HepG2 (cell line): ENCODE measurements around the gene SUCLG2. TPM values are rescaled to one million over a fixed set of nuclear protein-coding genes. Genes with fewer than 3 reads are reported as not detected.

Experiments
- CEBPB ChIP-seq: IDR thresholded peaks from 2 replicates; pipeline ENCODE4 v1.6.1; 2011; ENCODE audit warnings: low read depth, low read length, improper control_type of control experiment, borderline replicate concordance
- FOXM1 ChIP-seq: sonication (generic); formaldehyde crosslinking; IDR thresholded peaks from 2 replicates; pipeline ENCODE4 v1.5.0; 2020; ENCODE audit warnings: missing genetic modification reagents
- HOXA5 ChIP-seq: sonication (generic); formaldehyde crosslinking; IDR thresholded peaks from 2 replicates; pipeline ENCODE4 v1.4.0; 2020; ENCODE audit warnings: missing genetic modification reagents
- MIXL1 ChIP-seq: IDR thresholded peaks from 2 replicates; pipeline ENCODE4 v1.6.1; 2016
- NCOR1 ChIP-seq: fragments of 200-600 bp; sonication (generic); IDR thresholded peaks from 2 replicates; pipeline ENCODE4 v1.7.0; 2017; ENCODE audit warnings: antibody characterized with exemption, low read length, borderline replicate concordance
- NFIC ChIP-seq: IDR thresholded peaks from 2 replicates; pipeline ENCODE4 v1.6.1; 2012; ENCODE audit warnings: mild to moderate bottlenecking, low read length, inconsistent platforms
- POLR2G ChIP-seq: fragments of 200-400 bp; formaldehyde crosslinking; IDR thresholded peaks from 2 replicates; pipeline ENCODE4 v1.6.1; 2018; ENCODE audit warnings: mild to moderate bottlenecking, low read depth, low read length, moderate library complexity
- RORA ChIP-seq: sonication (generic); formaldehyde crosslinking; IDR thresholded peaks from 2 replicates; pipeline ENCODE4 v1.5.0; 2020; ENCODE audit warnings: mild to moderate bottlenecking, missing genetic modification reagents, moderate library complexity
- SIN3B ChIP-seq: fragments of 150-350 bp; IDR thresholded peaks from 2 replicates; pipeline ENCODE4 v1.6.1; 2014; ENCODE audit warnings: low read length
- SP5 ChIP-seq: IDR thresholded peaks from 2 replicates; pipeline ENCODE4 v1.6.1; 2016; ENCODE audit warnings: low read depth, borderline replicate concordance
- TMF1 ChIP-seq: sonication (generic); formaldehyde crosslinking; IDR thresholded peaks from 2 replicates; pipeline ENCODE4 v1.8.1; 2022; ENCODE audit warnings: low read depth, missing genetic modification reagents
- YEATS2 ChIP-seq: sonication (generic); formaldehyde crosslinking; IDR thresholded peaks from 2 replicates; pipeline ENCODE4 v1.4.0; 2020; ENCODE audit warnings: missing genetic modification reagents, borderline replicate concordance
- ZFP1 ChIP-seq: IDR thresholded peaks from 2 replicates; pipeline ENCODE4 v1.6.1; 2016
- ZNF605 ChIP-seq: sonication (generic); formaldehyde crosslinking; IDR thresholded peaks from 2 replicates; pipeline ENCODE4 v1.8.0; 2022; ENCODE audit warnings: mild to moderate bottlenecking, missing genetic modification reagents
- polyA plus RNA-seq, 8 experiments: library from polyadenylated mRNA; depleted of rRNA in 3 of 8; stranded (reverse) in 7 of 8; unstranded in 1 of 8; fragments of >200 nt; fragmentation: Illumina TruSeq in 4 of 8; extraction: Trizol in 4 of 8; gene quantifications; 2 replicates each; pipeline versions ENCODE4 v1.2.1 to v1.2.3, GENCODE V29; 2011 to 2016; ENCODE audit warnings: low read depth in 4 of 8, missing spikeins in 1 of 8, mixed read lengths in 1 of 8; ENCODE audit not compliant: insufficient read depth in 1 of 8
- total RNA-seq, 5 experiments: library from RNA; depleted of rRNA; stranded (reverse); fragments of >200 nt; fragmentation: Illumina TruSeq; extraction: Trizol; gene quantifications; 2 replicates each; pipeline ENCODE4 v1.2.3, GENCODE V29; 2016; ENCODE audit warnings: low read depth in 1 of 5
- TF ChIP-seq, protein P1 (sequence below), 2 experiments: fragments of 450-650 bp in 1 of 2; sonication (generic) in 1 of 2; formaldehyde crosslinking; IDR thresholded peaks; 2 replicates each; pipeline versions ENCODE4 v1.5.0 to v1.8.0; 2020 to 2022; ENCODE audit warnings: mild to moderate bottlenecking in 1 of 2, missing genetic modification reagents in 1 of 2
- TF ChIP-seq, protein P2 (sequence below): sonication (generic); formaldehyde crosslinking; IDR thresholded peaks from 2 replicates; pipeline ENCODE4 v1.5.0; 2020; ENCODE audit warnings: missing genetic modification reagents, mild to moderate bottlenecking, borderline replicate concordance
- TF ChIP-seq, protein P3 (sequence below): sonication (generic); formaldehyde crosslinking; IDR thresholded peaks from 2 replicates; pipeline ENCODE4 v1.4.0; 2020; ENCODE audit warnings: mild to moderate bottlenecking, missing genetic modification reagents, borderline replicate concordance
- TF ChIP-seq, protein P4 (sequence below): sonication (generic); formaldehyde crosslinking; IDR thresholded peaks from 2 replicates; pipeline ENCODE4 v1.5.0; 2020; ENCODE audit warnings: missing genetic modification reagents
- TF ChIP-seq, protein P5 (sequence below): sonication (generic); formaldehyde crosslinking; IDR thresholded peaks from 2 replicates; pipeline ENCODE4 v1.5.0; 2020; ENCODE audit warnings: mild to moderate bottlenecking, missing genetic modification reagents
- TF ChIP-seq, protein P6 (sequence below): sonication (generic); formaldehyde crosslinking; IDR thresholded peaks from 2 replicates; pipeline ENCODE4 v1.4.0; 2020; ENCODE audit warnings: missing genetic modification reagents
- TF ChIP-seq, protein P7 (sequence below): sonication (generic); formaldehyde crosslinking; IDR thresholded peaks from 2 replicates; pipeline ENCODE4 v1.5.0; 2020; ENCODE audit warnings: mild to moderate bottlenecking, missing genetic modification reagents, moderate library complexity

Gene SUCLG2
- total and polyA plus RNA-seq, 2 of the 13 experiments (the other 11 are each of a cell fraction or from before 2014, with no cell fraction given): 21.4 to 64.9 TPM

DNA sequence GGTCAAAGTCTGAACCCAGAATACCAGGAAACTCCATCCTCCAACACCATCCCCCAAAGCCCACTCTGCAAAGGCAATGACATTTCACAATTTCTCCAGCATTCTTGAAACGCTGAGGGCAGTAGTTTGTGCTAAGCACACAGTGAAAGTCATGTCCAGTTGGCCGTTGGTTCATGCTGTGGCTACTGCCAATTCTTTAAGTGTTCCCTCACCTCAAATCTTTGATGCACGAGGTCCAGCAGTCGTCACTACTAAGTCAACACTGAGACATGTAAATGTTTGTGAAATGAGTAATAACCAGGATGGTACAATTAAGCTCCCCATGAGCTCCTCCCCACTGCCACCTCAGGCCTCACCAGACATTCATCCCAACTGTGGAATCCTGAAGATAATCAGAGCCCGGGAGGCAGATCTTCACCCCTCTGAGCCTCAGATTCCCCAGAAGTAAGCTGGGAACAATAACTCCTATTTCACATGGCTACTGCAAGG lies 7.0 kb downstream of the SUCLG2 start (continued):
- TF ChIP-seq, protein P1, sequence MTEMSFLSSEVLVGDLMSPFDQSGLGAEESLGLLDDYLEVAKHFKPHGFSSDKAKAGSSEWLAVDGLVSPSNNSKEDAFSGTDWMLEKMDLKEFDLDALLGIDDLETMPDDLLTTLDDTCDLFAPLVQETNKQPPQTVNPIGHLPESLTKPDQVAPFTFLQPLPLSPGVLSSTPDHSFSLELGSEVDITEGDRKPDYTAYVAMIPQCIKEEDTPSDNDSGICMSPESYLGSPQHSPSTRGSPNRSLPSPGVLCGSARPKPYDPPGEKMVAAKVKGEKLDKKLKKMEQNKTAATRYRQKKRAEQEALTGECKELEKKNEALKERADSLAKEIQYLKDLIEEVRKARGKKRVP (CRISPR knock-in tag; IDR thresholded peaks at IDR 0.05): peak in 1 of 2 experiments; percentile 56; a peak in 1 of 4 replicates
- TF ChIP-seq, protein P2, sequence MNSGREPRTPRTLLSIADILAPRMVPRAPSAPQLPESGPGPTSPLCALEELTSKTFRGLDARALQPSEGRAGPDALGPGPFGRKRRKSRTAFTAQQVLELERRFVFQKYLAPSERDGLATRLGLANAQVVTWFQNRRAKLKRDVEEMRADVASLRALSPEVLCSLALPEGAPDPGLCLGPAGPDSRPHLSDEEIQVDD (CRISPR knock-in tag): no peak
- 0 out of 2 replicates have a peak, but pooled peaks have one; percentile 37 for TF ChIP-seq ZNF605 (CRISPR knock-in tag)
- peak; percentile 60; the same call in 1 of the 2 replicates for TF ChIP-seq NFIC
- TF ChIP-seq, protein P3, sequence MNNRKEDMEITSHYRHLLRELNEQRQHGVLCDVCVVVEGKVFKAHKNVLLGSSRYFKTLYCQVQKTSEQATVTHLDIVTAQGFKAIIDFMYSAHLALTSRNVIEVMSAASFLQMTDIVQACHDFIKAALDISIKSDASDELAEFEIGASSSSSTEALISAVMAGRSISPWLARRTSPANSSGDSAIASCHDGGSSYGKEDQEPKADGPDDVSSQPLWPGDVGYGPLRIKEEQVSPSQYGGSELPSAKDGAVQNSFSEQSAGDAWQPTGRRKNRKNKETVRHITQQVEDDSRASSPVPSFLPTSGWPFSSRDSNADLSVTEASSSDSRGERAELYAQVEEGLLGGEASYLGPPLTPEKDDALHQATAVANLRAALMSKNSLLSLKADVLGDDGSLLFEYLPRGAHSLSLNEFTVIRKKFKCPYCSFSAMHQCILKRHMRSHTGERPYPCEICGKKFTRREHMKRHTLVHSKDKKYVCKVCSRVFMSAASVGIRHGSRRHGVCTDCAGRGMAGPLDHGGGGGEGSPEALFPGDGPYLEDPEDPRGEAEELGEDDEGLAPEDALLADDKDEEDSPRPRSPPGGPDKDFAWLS (CRISPR knock-in tag): no peak
- TF ChIP-seq HOXA5 (CRISPR knock-in tag): no peak
- TF ChIP-seq, protein P4, sequence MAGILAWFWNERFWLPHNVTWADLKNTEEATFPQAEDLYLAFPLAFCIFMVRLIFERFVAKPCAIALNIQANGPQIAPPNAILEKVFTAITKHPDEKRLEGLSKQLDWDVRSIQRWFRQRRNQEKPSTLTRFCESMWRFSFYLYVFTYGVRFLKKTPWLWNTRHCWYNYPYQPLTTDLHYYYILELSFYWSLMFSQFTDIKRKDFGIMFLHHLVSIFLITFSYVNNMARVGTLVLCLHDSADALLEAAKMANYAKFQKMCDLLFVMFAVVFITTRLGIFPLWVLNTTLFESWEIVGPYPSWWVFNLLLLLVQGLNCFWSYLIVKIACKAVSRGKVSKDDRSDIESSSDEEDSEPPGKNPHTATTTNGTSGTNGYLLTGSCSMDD (CRISPR knock-in tag): no peak
- peak; percentile 87; the same call in 1 of the 2 replicates for TF ChIP-seq SP5 (CRISPR knock-in tag)
- TF ChIP-seq POLR2G: no peak
- TF ChIP-seq, protein P5, sequence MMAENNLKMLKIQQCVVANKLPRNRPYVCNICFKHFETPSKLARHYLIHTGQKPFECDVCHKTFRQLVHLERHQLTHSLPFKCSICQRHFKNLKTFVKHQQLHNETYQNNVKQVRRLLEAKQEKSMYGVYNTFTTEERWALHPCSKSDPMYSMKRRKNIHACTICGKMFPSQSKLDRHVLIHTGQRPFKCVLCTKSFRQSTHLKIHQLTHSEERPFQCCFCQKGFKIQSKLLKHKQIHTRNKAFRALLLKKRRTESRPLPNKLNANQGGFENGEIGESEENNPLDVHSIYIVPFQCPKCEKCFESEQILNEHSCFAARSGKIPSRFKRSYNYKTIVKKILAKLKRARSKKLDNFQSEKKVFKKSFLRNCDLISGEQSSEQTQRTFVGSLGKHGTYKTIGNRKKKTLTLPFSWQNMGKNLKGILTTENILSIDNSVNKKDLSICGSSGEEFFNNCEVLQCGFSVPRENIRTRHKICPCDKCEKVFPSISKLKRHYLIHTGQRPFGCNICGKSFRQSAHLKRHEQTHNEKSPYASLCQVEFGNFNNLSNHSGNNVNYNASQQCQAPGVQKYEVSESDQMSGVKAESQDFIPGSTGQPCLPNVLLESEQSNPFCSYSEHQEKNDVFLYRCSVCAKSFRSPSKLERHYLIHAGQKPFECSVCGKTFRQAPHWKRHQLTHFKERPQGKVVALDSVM (CRISPR knock-in tag): no peak
- TF ChIP-seq, protein P6, sequence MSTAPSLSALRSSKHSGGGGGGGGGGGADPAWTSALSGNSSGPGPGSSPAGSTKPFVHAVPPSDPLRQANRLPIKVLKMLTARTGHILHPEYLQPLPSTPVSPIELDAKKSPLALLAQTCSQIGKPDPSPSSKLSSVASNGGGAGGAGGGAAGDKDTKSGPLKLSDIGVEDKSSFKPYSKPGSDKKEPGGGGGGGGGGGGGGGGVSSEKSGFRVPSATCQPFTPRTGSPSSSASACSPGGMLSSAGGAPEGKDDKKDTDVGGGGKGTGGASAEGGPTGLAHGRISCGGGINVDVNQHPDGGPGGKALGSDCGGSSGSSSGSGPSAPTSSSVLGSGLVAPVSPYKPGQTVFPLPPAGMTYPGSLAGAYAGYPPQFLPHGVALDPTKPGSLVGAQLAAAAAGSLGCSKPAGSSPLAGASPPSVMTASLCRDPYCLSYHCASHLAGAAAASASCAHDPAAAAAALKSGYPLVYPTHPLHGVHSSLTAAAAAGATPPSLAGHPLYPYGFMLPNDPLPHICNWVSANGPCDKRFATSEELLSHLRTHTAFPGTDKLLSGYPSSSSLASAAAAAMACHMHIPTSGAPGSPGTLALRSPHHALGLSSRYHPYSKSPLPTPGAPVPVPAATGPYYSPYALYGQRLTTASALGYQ (CRISPR knock-in tag): no peak
- TF ChIP-seq TMF1 (CRISPR knock-in tag): no peak
- TF ChIP-seq NCOR1: peak; percentile 89
- TF ChIP-seq ZFP1 (CRISPR knock-in tag): peak; percentile 49; the same call in 1 of the 2 replicates
- TF ChIP-seq RORA (CRISPR knock-in tag): no peak
- TF ChIP-seq YEATS2 (CRISPR knock-in tag): peak; percentile 49; the same call in 1 of the 2 replicates
- no peak for TF ChIP-seq FOXM1 (CRISPR knock-in tag)
- TF ChIP-seq CEBPB: peak; percentile 98
- TF ChIP-seq SIN3B: no peak
- TF ChIP-seq MIXL1: peak; percentile 30; the same call in 1 of the 2 replicates
- TF ChIP-seq, protein P7, sequence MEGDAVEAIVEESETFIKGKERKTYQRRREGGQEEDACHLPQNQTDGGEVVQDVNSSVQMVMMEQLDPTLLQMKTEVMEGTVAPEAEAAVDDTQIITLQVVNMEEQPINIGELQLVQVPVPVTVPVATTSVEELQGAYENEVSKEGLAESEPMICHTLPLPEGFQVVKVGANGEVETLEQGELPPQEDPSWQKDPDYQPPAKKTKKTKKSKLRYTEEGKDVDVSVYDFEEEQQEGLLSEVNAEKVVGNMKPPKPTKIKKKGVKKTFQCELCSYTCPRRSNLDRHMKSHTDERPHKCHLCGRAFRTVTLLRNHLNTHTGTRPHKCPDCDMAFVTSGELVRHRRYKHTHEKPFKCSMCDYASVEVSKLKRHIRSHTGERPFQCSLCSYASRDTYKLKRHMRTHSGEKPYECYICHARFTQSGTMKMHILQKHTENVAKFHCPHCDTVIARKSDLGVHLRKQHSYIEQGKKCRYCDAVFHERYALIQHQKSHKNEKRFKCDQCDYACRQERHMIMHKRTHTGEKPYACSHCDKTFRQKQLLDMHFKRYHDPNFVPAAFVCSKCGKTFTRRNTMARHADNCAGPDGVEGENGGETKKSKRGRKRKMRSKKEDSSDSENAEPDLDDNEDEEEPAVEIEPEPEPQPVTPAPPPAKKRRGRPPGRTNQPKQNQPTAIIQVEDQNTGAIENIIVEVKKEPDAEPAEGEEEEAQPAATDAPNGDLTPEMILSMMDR (CRISPR knock-in tag): no peak
